OCI-LY1 (cell line): ENCODE data around the gene KCNMA1.

Experiments
- CTCF ChIP-seq: fragments of 200-600 bp; sonication (generic), shearing (Covaris generic); IDR thresholded peaks from 2 replicates; pipeline ENCODE4 v1.5.1; 2017; ENCODE audit warnings: mild to moderate bottlenecking, antibody characterized with exemption, low read length, moderate library complexity, mixed read lengths
- EZH2 ChIP-seq: fragments of 200-600 bp; sonication (generic), shearing (Covaris generic); IDR thresholded peaks from 2 replicates; pipeline ENCODE4 v1.8.0; 2017; ENCODE audit warnings: borderline replicate concordance, mixed run types, mild to moderate bottlenecking, antibody characterized with exemption, low read length, moderate library complexity, mixed read lengths

GRCh38 chr10:77401683-77402082 lies 235.9 kb downstream of the KCNMA1 start:
- no peak for TF ChIP-seq CTCF
- TF ChIP-seq EZH2, result no peak
